B cell (primary cell): ENCODE results near the gene F13B. TPM values are rescaled to one million over a fixed set of nuclear protein-coding genes. Genes with fewer than 3 reads are reported as not detected.

Source experiments
- ATAC-seq: fragments of 200-7000 bp; cut with Tn5 transposase; one replicate; pipeline ENCODE4 v1.10.0; 2021; ENCODE audit warnings: low read depth, mild to moderate bottlenecking, moderate number of reproducible peaks, moderate library complexity
- CTCF ChIA-PET: fragments of 350-600 bp; sonication (Branson Sonifier 250); formaldehyde crosslinking; loops from one replicate; lab custom pipeline; 2021; ENCODE audit warnings: antibody characterized with exemption, inconsistent platforms; lab: Charles Lee
- POLR2A ChIA-PET: fragments of 350-600 bp; sonication (Branson Sonifier 250); formaldehyde crosslinking; loops from one replicate; lab custom pipeline; 2021; ENCODE audit warnings: antibody characterized with exemption; lab: Charles Lee
- DNase-seq: peaks from one replicate; pipeline ENCODE4 v3.0.0; 2013
- H2AFZ ChIP-seq: 2 replicates; pipeline ENCODE4 v1.6.1; 2012; ENCODE audit warnings: mild to moderate bottlenecking, low read depth, low read length; ENCODE audit not compliant: insufficient read depth, poor library complexity, severe bottlenecking
- H3K27ac ChIP-seq, 2 donors: 1 replicate in 1 of 2; 2 replicates in 1 of 2; pipeline ENCODE4 v1.5.1; 2012 to 2013; ENCODE audit warnings: low read length in 2 of 2, mild to moderate bottlenecking in 2 of 2, moderate library complexity in 1 of 2
- H3K27me3 ChIP-seq, 4 experiments: fragments of 200-600 bp in 1 of 4; sonication (generic) in 1 of 4; replicated peaks in 1 of 4; 1 replicate in 2 of 4; 2 replicates in 2 of 4; pipeline versions ENCODE4 v1.6.1 to v1.7.0; 2013 to 2016; ENCODE audit warnings: low read length in 3 of 4, mild to moderate bottlenecking in 2 of 4, mixed read lengths in 1 of 4, moderate library complexity in 1 of 4; ENCODE audit not compliant: insufficient read depth in 4 of 4, control insufficient read depth in 3 of 4; ENCODE audit errors: control extremely low read depth in 1 of 4
- H3K36me3 ChIP-seq, 2 experiments: replicated peaks in 1 of 2; 1 replicate in 1 of 2; 2 replicates in 1 of 2; pipeline versions ENCODE4 v1.6.1 to v1.7.1; 2013; ENCODE audit warnings: low read length in 1 of 2; ENCODE audit not compliant: insufficient read depth in 2 of 2, control insufficient read depth in 1 of 2; ENCODE audit errors: control extremely low read depth in 1 of 2, extremely low read depth in 1 of 2
- H3K4me1 ChIP-seq, 2 donors: fragments of 200-600 bp in 1 of 2; sonication (generic) in 1 of 2; 1 replicate in 1 of 2; 2 replicates in 1 of 2; pipeline versions ENCODE4 v1.5.1 to v1.6.1; 2013 to 2017; ENCODE audit warnings: low read length in 2 of 2; ENCODE audit not compliant: control insufficient read depth in 2 of 2, insufficient read depth in 2 of 2
- H3K4me2 ChIP-seq: replicated peaks from 2 replicates; pipeline ENCODE3; 2012; ENCODE audit warnings: mild to moderate bottlenecking, low read depth, low read length; ENCODE audit not compliant: poor library complexity, severe bottlenecking
- H3K4me3 ChIP-seq, 5 experiments: fragments of 200-600 bp in 1 of 5; sonication (generic) in 1 of 5; 1 replicate in 3 of 5; 2 replicates in 2 of 5; pipeline versions ENCODE4 v1.5.1 to v1.7.0; 2011 to 2016; ENCODE audit warnings: low read length in 4 of 5, mild to moderate bottlenecking in 4 of 5, low read depth in 2 of 5, control low read depth in 1 of 5, moderate library complexity in 1 of 5; ENCODE audit not compliant: insufficient read depth in 1 of 5; ENCODE audit errors: control extremely low read depth in 1 of 5, extremely low read depth in 1 of 5
- H3K79me2 ChIP-seq: fragments of 200-600 bp; sonication (generic); one replicate; pipeline ENCODE4 v1.6.0; 2016; ENCODE audit warnings: low read length; ENCODE audit not compliant: control insufficient read depth, insufficient read depth
- H3K9ac ChIP-seq: fragments of 200-600 bp; sonication (generic); 2 replicates; pipeline ENCODE4 v1.6.1; 2017; ENCODE audit warnings: mild to moderate bottlenecking, low read length, moderate library complexity
- H3K9me3 ChIP-seq, 3 donors: one replicate each; pipeline versions ENCODE4 v1.6.1 to v1.7.1; 2013; ENCODE audit warnings: low read length in 2 of 3; ENCODE audit not compliant: control insufficient read depth in 2 of 3, insufficient read depth in 1 of 3; ENCODE audit errors: control extremely low read depth in 1 of 3
- H4K20me1 ChIP-seq: 2 replicates; pipeline ENCODE4 v1.6.0; 2012; ENCODE audit warnings: mild to moderate bottlenecking, low read length; ENCODE audit not compliant: insufficient read depth, control insufficient read depth, poor library complexity, severe bottlenecking
- H3K27ac Mint-ChIP-seq: one replicate; pipeline ENCODE4 v1.8.0; 2021; ENCODE audit warnings: mixed read lengths
- H3K27me3 Mint-ChIP-seq: one replicate; pipeline ENCODE4 v1.8.0; 2021; ENCODE audit warnings: mixed read lengths
- H3K4me1 Mint-ChIP-seq: one replicate; pipeline ENCODE4 v1.8.0; 2021; ENCODE audit warnings: mixed read lengths
- H3K4me3 Mint-ChIP-seq: one replicate; pipeline ENCODE4 v1.8.0; 2021; ENCODE audit warnings: mixed read lengths
- H3K9me3 Mint-ChIP-seq: one replicate; pipeline ENCODE4 v1.8.0; 2022; ENCODE audit warnings: mixed read lengths; ENCODE audit not compliant: insufficient read depth
- CTCF ChIP-seq: fragments of 200-600 bp; IDR thresholded peaks from one replicate; pipeline ENCODE4 v1.8.0; 2022; ENCODE audit warnings: antibody characterized with exemption, mild to moderate bottlenecking
- EZH2 ChIP-seq: IDR thresholded peaks from 2 replicates; pipeline ENCODE4 v1.6.1; 2012; ENCODE audit warnings: borderline replicate concordance, low read depth, mild to moderate bottlenecking, moderate library complexity, low read length; ENCODE audit not compliant: insufficient read depth, poor library complexity, severe bottlenecking
- WGBS: methylation state at CpG from one replicate; pipeline ENCODE4 v1.1.5; 2013; ENCODE audit warnings: missing lambda C conversion rate; ENCODE audit not compliant: insufficient coverage; 5-methylcytosine and 5-hydroxymethylcytosine counted together
- intact Hi-C: fragments of 100-400 bp; cut with micrococcal nuclease; formaldehyde crosslinking; loops from one replicate; pipeline ENCODE4 v1.10.0; 2022
- polyA minus RNA-seq: library from RNA; depleted of rRNA, polyadenylated mRNA; stranded (reverse); fragments of >200 nt; gene quantifications from 2 replicates; pipeline ENCODE4 v1.2.3, GENCODE V29; 2012
- polyA plus RNA-seq: library from polyadenylated mRNA; depleted of rRNA; stranded (reverse); fragments of >200 nt; gene quantifications from 2 replicates; pipeline ENCODE4 v1.2.3, GENCODE V29; 2012
- total RNA-seq, 2 donors: library from RNA; stranded (reverse); fragments of 120-200 nt in 1 of 2; gene quantifications; 1 replicate in 1 of 2; 2 replicates in 1 of 2; pipeline versions ENCODE4 v1.2.3 to v1.2.4, GENCODE V29; 2013 to 2022

F13B gene
- total RNA-seq: not detected in 2 replicates
- total RNA-seq (2013): not detected
- not detected in 2 replicates for polyA plus RNA-seq
- polyA minus RNA-seq: not detected in 2 replicates

DNA sequence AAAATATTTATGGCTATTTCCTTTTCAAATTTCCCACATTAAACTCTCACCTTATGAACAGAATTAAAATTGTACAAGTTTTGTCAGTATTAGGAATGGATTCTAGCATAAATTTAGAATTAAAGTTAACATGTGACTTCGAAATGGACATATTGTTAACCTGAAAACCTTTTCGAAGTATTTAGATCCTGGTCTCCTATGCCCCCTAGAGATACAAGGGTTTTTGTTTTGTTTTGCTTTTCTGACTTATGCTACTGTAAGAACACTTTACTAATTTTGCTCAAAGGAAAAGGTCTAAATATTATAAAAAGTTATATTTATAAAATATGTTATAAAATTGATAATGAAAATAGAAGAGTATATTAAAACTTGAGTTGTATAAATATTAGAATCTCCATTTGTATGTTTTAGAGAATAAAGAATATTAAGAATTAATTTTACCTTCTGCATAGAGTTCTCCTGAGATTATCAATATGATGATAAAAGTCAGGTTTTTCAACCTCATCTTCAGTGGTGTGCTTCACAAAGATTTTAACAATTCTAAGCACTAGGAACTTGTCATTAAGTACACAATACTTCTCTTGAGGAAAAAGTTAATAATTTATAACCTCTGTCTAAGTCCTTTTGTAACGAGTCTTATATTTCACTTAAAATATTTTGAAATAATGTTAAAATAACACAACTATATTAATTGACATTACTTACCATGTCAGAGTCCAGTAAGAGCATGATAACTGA is at the start of gene F13B:
TSS of gene F13B (minus strand) at position 542 of the 738 bp plus-strand sequence. CDS start at position 505, 37 bp downstream.
- Histone ChIP-seq H3K9ac (no peak within 1 kb of the TSS), H3K27me3 (no peaks in the 10 kb centered on the region), H3K4me1 (no peaks in the 10 kb centered on the region), H2AFZ (no peak within 1 kb of the TSS), H3K79me2 (no peaks in the 10 kb centered on the region), H3K4me3 (no peak within 1 kb of the TSS), H3K36me3 (no peaks in the 10 kb centered on the region), H3K9me3 (no peaks in the 10 kb centered on the region), H4K20me1 (no peaks in the 10 kb centered on the region), H3K4me2 (no peak within 1 kb of the TSS), H3K27ac (no peak within 1 kb of the TSS)
- H3K4me3 Mint-ChIP-seq: no peak within 1 kb of the TSS
- POLR2A ChIA-PET: no interaction called here
- no peak within 1 kb of the TSS for H3K27ac Mint-ChIP-seq
- CTCF ChIA-PET: no interaction called here
- DNase-seq (no peak), ATAC-seq (no peak)
- H3K27me3 Mint-ChIP-seq: peaks cover 4% of the 10 kb centered on the region
- no peaks in the 10 kb centered on the region for H3K4me1 Mint-ChIP-seq
- intact Hi-C loops: no loop called here
- H3K9me3 Mint-ChIP-seq: no peaks in the 10 kb centered on the region
- TF ChIP-seq EZH2: no peak
- TF ChIP-seq CTCF: no peak
- WGBS: 83% methylated on average over 1 of the region's 3 CpGs

DNA sequence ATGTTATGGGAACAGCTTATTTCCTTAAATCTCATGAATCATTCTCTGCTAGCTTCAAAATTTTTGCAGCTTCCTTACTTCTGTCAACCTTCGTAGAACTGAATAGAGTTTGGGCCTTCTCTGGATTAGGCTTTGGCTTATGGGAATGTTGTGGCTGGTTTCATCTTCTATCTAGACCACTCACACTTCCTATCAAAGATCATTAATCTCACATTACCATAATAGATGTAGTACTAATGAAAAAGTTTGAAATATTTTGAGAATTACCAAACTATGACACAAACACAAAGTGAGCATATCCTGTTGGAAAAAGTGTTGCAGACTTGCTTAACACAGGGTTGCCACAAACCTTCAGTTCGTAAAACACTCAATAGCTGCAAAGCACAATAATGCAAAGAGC is 49.1 kb upstream of the F13B start:
- no peak overlapping the region for H3K9ac ChIP-seq
- ATAC-seq (no peak), DNase-seq (no peak)
- H3K9me3 ChIP-seq: no peaks in the 10 kb centered on the region
- Mint-ChIP-seq H3K4me3 (no peak overlapping the region), H3K27ac (no peak overlapping the region), H3K27me3 (no peaks in the 10 kb centered on the region), H3K9me3 (no peaks in the 10 kb centered on the region), H3K4me1 (no peaks in the 10 kb centered on the region)
- no peaks in the 10 kb centered on the region for H4K20me1 ChIP-seq
- H3K36me3 ChIP-seq: peaks cover 0 to 1% of the 10 kb centered on the region in 2 experiments
- intact Hi-C loops: no loop called here
- no peaks in the 10 kb centered on the region for H3K79me2 ChIP-seq
- H2AFZ ChIP-seq: no peak overlapping the region
- no peaks in the 10 kb centered on the region for H3K4me1 ChIP-seq
- WGBS: no CpG with 5 or more reads among the region's 2 CpGs
- no peak for TF ChIP-seq EZH2
- TF ChIP-seq CTCF: no peak
- H3K27me3 ChIP-seq: no peaks in the 10 kb centered on the region
- no peak overlapping the region for H3K27ac ChIP-seq
- ChIA-PET POLR2A (no interaction called here), CTCF (no interaction called here)
- no peak overlapping the region for H3K4me2 ChIP-seq
- H3K4me3 ChIP-seq: no peak overlapping the region
